Hypothalamus (tissue), 51 donors: ENCODE results near the gene RHOD.

Experiments
- DNase-seq, 51 donors: peaks; one replicate each; lab custom pipeline; 2025; lab: John Stamatoyannopoulos, UW

Gene RHOD

DNA sequence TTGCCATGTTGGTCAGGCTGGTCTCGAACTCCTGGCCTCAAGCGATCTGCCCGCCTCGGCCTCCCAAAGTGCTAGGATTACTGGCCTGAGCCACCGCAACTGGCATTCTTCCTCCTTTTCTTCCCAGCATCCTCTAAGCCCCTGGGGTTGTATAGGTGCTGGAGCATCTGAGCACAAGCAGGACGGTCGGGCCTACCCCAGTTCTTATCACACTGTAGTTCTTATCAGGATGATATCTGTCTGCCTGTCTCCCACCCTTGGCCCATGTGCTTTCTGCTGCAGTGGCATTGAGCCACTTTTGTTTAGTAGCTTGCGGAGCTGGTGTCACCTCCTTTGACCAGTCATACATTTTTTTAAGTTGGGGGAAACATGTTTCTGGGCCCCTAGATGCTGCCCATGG, 1.9 kb downstream of the RHOD start:
- DNase-seq: no peak

DNA sequence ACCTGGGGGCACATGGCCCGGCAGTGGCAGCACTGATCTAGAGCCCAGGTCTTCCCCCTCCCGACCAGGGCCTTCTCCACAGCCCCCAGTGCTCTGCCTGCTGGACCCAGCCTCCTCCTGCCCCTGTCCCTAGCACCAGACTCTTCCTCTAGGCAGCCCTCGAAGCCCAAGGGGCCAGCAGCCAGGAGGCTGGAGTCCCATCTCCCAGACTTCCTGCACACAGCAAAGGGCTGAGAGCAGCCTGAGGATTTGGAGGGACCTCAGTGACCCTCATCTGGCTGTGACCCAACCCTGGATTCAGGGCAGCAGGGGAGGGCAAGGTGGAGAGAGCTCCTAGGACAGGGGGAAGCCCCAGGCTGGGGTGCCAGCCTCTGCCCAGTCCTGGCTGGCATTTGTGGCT, 3.0 kb downstream of the RHOD start:
- no peak for DNase-seq

- DNase-seq: no peak
Observed at GRCh38 chr11:67060111-67060522, 3.5 kb downstream of the RHOD start.

DNA sequence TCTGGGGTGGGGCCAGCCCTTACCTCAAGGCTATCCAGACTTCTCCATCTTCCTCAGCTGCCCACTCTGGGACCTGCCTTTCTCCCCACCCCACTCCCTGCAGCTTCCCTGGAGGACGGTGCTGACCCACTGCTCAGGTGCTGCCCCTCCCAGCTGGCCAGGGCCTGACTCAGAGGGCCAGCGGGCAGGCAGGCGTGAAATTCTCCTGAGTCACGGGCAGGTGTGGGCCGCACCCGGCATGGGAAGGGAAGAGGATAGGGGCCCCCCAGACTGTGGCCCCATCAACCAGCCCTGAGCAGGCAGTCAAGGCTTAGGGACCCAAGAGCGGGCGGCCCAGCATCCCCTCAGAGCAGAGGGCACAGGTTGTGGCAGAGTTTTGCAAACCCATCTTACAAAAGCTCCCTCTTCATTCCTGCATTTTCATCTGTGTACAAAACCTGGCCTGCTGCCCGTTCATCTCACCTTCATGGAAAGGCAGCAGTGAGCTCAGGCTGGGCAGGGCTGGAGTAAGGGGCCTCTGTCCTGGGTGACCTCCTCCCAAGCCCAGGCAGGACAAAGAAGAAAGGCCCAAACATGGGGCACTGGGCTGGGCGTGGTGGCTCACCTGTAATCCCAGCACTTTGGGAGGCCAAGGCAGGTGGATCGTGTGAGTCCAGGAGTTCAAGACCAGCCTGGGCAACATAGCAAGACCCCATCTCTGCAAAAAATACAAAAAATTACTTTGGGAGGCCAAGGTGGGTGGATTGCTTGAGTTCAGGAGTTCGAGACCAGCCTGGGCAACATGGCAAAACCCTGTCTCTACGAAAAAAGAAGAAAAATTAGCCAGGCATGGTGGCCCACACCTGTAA, 6.1 kb downstream of the RHOD start:
- no peak for DNase-seq

- no peak for DNase-seq
Observed at GRCh38 chr11:67066333-67066709, 9.7 kb downstream of the RHOD start.

- peak in 46 of 51 donors; percentile 3 to 74 (median 38) for DNase-seq
Observed at GRCh38 chr11:67071420-67072284, 15.0 kb downstream of the RHOD start.

- DNase-seq: no peak
Observed at GRCh38 chr11:67072295-67072694, 15.6 kb downstream of the RHOD start.

DNA sequence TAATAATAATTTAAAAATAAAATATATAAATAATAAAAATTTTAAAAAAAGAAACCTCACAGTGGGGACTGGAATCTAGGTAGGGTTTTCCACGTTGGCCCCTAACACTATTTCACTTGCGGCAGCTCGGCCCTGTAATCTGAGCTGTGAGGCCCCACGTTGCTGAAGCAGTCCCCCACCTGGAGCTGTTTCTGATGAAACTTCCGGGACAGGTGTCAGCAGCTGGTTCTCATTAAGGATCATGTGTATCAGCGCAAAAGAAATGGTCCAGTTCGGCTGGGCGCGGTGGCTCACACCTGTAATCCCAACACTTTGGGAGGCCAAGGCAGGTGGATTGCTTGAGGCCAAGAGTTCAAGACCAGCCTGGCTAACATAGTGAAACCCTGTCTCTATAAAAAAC, 17.3 kb downstream of the RHOD start:
- no peak for DNase-seq

DNA sequence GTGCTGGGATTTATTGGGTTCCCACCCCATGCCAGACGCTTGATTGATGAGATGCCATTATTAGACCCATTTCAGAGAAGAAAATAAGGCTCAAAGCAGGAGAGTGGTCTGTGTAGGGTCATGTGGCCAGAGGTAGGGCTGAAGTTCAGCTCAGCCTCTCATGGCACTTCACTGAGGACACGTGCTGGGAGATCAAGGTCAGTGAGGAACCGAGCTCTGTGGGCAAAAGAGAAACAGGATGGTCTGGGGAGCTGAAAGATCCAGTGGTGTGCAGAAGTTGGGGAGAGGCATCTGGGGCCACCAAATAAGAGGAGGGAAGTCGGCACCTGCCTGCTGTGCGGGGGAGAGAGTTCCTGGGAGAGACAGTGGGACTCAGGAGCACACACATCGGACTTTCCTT, 19.6 kb downstream of the RHOD start:
- no peak for DNase-seq

DNA sequence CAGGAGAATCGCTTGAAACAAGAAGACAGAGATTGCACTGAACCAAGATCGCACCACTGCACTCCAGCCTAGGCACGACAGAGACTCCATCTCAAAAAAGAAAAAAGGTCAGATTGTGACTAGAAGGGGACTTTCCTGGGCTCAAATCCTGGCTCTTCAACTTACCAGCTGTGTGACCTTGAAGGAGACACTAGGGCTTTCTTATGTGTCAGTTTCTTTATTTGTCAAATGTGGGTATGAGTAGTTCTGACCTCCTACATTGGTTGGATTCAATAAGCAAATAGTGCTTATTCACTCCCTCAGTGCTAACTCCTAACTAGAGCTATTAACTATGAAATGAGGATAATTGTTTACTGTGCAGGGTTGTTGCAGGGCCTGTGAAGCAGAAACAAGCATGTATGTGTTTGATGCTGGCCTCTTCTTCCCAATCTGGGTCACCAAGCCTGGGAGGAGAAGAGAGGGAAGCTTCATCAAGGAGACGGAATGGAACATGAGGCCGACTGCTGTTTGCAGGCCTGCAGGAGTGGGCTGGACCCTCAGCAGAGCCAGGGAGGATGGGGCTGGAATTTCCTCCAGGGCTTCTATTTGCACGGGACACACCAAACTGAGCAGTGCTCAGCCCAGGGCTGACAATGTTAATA, 22.5 kb downstream of the RHOD start:
- no peak for DNase-seq

DNA sequence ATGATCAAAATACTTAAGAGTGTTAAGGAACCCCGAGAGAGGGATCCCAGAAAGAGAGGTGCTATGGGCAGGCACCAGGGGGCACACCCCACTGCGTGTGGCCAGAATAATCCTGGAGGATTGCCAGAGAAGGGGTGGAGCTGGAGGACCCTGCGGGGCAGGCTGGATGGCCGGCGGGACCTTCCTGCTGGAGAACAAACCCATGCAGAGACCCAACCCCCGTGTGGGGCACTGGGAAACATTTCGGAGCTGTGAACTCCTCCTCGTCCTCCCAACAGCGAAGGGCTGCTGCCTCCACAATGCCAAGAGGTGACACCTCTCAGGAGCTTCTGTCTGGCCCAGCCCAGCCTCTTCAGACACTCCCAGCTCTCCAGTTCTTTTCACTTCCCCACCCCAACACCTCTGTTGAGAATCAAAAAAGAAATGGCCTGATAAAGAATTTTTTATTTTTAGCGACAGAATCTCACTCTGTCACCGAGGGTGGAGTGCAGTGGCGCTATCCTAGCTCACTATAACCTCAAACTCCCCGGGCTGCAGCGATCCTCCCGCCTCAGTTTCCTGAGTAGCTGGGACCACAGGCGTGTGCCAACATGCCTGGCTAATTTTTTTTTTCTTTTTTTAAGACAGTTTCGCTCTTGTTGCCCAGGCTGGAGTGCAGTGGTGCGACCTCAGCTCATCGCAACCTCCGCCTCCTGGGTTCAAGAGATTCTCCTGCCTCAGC, 25.6 kb downstream of the RHOD start:
- DNase-seq: no peak

DNA sequence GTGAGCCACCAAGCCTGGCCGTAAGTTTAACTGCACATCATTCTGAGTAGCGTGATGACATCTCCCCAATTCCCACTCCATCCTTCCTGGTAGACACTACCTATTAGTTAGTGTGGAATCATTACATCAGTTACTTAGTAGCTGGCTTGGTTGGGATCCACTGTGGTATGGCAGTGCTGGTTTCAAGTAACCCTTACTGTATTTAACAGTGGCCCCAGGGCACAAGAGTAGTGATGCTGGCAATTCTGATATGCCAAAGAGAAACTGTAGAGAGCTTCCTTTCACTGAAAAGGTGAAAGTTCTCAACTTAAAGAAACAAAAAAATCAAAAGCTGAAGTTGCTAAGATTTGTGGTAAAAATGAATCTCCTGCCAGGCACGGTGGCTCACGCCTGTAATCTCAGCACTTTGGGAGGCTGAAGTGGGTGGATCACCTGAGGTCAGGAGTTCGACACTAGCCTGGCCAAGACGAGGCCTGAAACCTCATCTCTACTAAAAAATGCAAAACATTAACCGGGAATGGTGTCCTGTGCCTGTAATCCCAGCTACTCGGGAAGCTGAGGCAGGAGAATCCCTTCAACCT, 27.2 kb downstream of the RHOD start:
- DNase-seq: no peak

DNA sequence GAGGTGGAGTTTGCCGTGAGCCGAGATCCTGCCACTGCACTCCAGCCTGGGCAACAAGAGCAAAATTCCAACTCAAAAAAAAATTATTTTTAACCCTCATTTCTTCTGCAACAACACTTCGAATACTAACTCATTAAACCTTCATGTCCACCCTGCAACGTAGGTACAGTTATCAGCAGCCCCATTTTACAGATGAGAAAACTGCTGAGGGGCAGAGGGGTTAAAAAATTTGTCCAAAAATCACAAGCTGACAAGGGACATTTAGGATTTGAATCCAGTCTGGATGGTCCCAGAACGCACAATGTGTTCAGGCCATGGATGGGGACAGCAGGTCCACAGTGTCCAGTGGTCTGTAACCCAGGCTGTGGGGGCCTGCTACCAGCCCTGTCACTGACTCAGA, 29.0 kb downstream of the RHOD start:
- no peak for DNase-seq

DNA sequence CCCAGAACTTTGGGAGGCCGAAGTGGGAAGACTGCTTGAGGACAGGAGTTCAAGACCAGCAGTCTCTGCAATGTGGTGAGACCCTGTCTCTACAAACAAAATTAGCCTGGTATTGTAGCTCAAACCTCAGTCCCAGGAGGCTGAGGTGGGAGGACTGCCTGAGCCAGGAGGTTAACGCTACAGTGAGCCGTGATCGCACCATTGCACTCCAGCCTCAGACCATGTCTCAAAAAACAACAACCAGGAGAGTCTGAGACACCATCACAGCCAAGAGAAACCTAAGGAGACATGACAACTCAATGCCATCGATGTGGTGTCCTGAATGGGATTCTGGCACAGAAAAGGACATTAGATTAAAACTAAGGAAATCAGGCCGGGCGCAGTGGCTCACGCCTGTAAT, 34.1 kb downstream of the RHOD start:
- no peak for DNase-seq

GRCh38 chr11:67095214-67095507, 38.5 kb downstream of the RHOD start:
- no peak for DNase-seq

GRCh38 chr11:67098799-67099429, 42.3 kb downstream of the RHOD start:
- DNase-seq: no peak

DNA sequence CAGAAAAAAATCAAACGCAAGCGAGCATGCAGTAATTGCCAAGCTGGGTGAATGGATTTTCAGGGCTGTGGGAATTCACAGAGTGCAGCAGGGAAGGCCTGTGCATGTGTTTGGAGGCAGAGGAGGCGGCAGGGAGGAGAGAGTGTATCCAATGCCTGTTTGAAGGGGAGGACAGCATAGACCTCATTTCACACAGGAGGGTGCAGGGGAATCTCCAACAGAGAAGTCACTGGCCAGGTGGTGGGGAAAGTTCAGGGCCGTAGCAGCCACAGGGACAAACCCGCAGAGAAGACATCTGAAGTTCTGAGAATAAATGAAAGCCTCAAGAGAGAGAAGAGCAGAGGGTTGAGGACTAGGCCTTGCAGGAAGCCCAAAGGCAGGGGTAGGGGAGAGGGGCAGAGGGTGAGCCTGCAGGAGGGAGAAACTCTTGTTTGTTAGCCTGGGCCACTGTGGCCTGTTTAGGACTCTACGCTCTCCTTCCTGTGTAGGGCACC, 43.2 kb downstream of the RHOD start:
- DNase-seq: no peak

- no peak for DNase-seq
Observed at GRCh38 chr11:67102664-67103063, 46.0 kb downstream of the RHOD start.

GRCh38 chr11:67105964-67106363, 49.3 kb downstream of the RHOD start:
- DNase-seq: no peak

GRCh38 chr11:67111261-67111660, 54.6 kb downstream of the RHOD start:
- no peak for DNase-seq
